ENCODE data around the gene BOC.

The BOC gene

GRCh38 chr3:113273011-113273410, 61.7 kb downstream of the BOC start:
- Histone ChIP-seq H3K4me3 (ENCODE audit: low read length) (no peak overlapping the region), H3K9me3 (ENCODE audit: control insufficient read depth, low read length) (no peaks in the 10 kb centered on the region), H3K4me1 (ENCODE audit: control insufficient read depth, insufficient read depth, low read length) (peaks cover 20% of the 10 kb centered on the region), H3K27me3 (replicated peaks; ENCODE audit: control insufficient read depth, insufficient read depth, low read length) (no peaks in the 10 kb centered on the region), H3K36me3 (ENCODE audit: control insufficient read depth, insufficient read depth, low read length, severe bottlenecking) (peaks cover 59% of the 10 kb centered on the region), H3K9ac (ENCODE audit: low read length) (no peak overlapping the region)
- no peak for DNase-seq (ENCODE audit: low read depth)

- H3K4me1 ChIP-seq (ENCODE audit: control insufficient read depth, insufficient read depth, low read length) = peaks cover 20% of the 10 kb centered on the region
- H3K4me3 ChIP-seq (ENCODE audit: low read length) = no peak overlapping the region
- no peak for DNase-seq (ENCODE audit: low read depth)
- H3K9ac ChIP-seq (ENCODE audit: low read length) = no peak overlapping the region
- no peaks in the 10 kb centered on the region for H3K9me3 ChIP-seq (ENCODE audit: control insufficient read depth, low read length)
- H3K27me3 ChIP-seq (replicated peaks; ENCODE audit: control insufficient read depth, insufficient read depth, low read length) = no peaks in the 10 kb centered on the region
- peaks cover 59% of the 10 kb centered on the region for H3K36me3 ChIP-seq (ENCODE audit: control insufficient read depth, insufficient read depth, low read length, severe bottlenecking)
These were observed 62.4 kb downstream of the BOC start for GRCh38 chr3:113273604-113274378.

GRCh38 chr3:113274425-113275257, 63.3 kb downstream of the BOC start:
- Histone ChIP-seq H3K9ac (ENCODE audit: low read length) (peak overlapping the region; percentile 4), H3K27me3 (replicated peaks; ENCODE audit: control insufficient read depth, insufficient read depth, low read length) (no peaks in the 10 kb centered on the region), H3K4me3 (ENCODE audit: low read length) (no peak overlapping the region), H3K4me1 (ENCODE audit: control insufficient read depth, insufficient read depth, low read length) (peaks cover 20% of the 10 kb centered on the region), H3K9me3 (ENCODE audit: control insufficient read depth, low read length) (no peaks in the 10 kb centered on the region), H3K36me3 (ENCODE audit: control insufficient read depth, insufficient read depth, low read length, severe bottlenecking) (peaks cover 63% of the 10 kb centered on the region)
- DNase-seq (ENCODE audit: low read depth) = no peak

- no peaks in the 10 kb centered on the region for H3K27me3 ChIP-seq (replicated peaks; ENCODE audit: control insufficient read depth, insufficient read depth, low read length)
- no peak overlapping the region for H3K4me3 ChIP-seq (ENCODE audit: low read length)
- peak overlapping the region; percentile 4 for H3K9ac ChIP-seq (ENCODE audit: low read length)
- H3K9me3 ChIP-seq (ENCODE audit: control insufficient read depth, low read length) = no peaks in the 10 kb centered on the region
- DNase-seq (ENCODE audit: low read depth) = no peak
- peaks cover 20% of the 10 kb centered on the region for H3K4me1 ChIP-seq (ENCODE audit: control insufficient read depth, insufficient read depth, low read length)
- H3K36me3 ChIP-seq (ENCODE audit: control insufficient read depth, insufficient read depth, low read length, severe bottlenecking) = peaks cover 68% of the 10 kb centered on the region
These were observed 63.9 kb downstream of the BOC start for GRCh38 chr3:113275258-113275556.

GRCh38 chr3:113275583-113275928, 64.2 kb downstream of the BOC start:
- peaks cover 69% of the 10 kb centered on the region for H3K36me3 ChIP-seq (ENCODE audit: control insufficient read depth, insufficient read depth, low read length, severe bottlenecking)
- H3K9ac ChIP-seq (ENCODE audit: low read length) = peak overlapping the region; percentile 83
- no peaks in the 10 kb centered on the region for H3K9me3 ChIP-seq (ENCODE audit: control insufficient read depth, low read length)
- peak overlapping the region; percentile 71 for H3K4me3 ChIP-seq (ENCODE audit: low read length)
- H3K27me3 ChIP-seq (replicated peaks; ENCODE audit: control insufficient read depth, insufficient read depth, low read length) = no peaks in the 10 kb centered on the region
- DNase-seq (ENCODE audit: low read depth) = no peak
- H3K4me1 ChIP-seq (ENCODE audit: control insufficient read depth, insufficient read depth, low read length) = peaks cover 20% of the 10 kb centered on the region

- Histone ChIP-seq H3K36me3 (ENCODE audit: control insufficient read depth, insufficient read depth, low read length, severe bottlenecking) (peaks cover 69% of the 10 kb centered on the region), H3K9me3 (ENCODE audit: control insufficient read depth, low read length) (no peaks in the 10 kb centered on the region), H3K4me1 (ENCODE audit: control insufficient read depth, insufficient read depth, low read length) (peaks cover 20% of the 10 kb centered on the region), H3K9ac (ENCODE audit: low read length) (peak overlapping the region; percentile 83), H3K4me3 (ENCODE audit: low read length) (peak overlapping the region; percentile 71), H3K27me3 (replicated peaks; ENCODE audit: control insufficient read depth, insufficient read depth, low read length) (no peaks in the 10 kb centered on the region)
- DNase-seq (ENCODE audit: low read depth) = peak; percentile 83
These were observed 64.8 kb downstream of the BOC start for GRCh38 chr3:113275929-113276750.

GRCh38 chr3:113276751-113277080, 65.4 kb downstream of the BOC start:
- H3K36me3 ChIP-seq (ENCODE audit: control insufficient read depth, insufficient read depth, low read length, severe bottlenecking) = peaks cover 69% of the 10 kb centered on the region
- H3K27me3 ChIP-seq (replicated peaks; ENCODE audit: control insufficient read depth, insufficient read depth, low read length) = no peaks in the 10 kb centered on the region
- peak overlapping the region; percentile 83 for H3K9ac ChIP-seq (ENCODE audit: low read length)
- no peaks in the 10 kb centered on the region for H3K9me3 ChIP-seq (ENCODE audit: control insufficient read depth, low read length)
- H3K4me1 ChIP-seq (ENCODE audit: control insufficient read depth, insufficient read depth, low read length) = peaks cover 20% of the 10 kb centered on the region
- H3K4me3 ChIP-seq (ENCODE audit: low read length) = peak overlapping the region; percentile 71
- DNase-seq (ENCODE audit: low read depth) = no peak

- DNase-seq (ENCODE audit: low read depth) = no peak
- H3K27me3 ChIP-seq (replicated peaks; ENCODE audit: control insufficient read depth, insufficient read depth, low read length) = no peaks in the 10 kb centered on the region
- no peak overlapping the region for H3K4me3 ChIP-seq (ENCODE audit: low read length)
- no peaks in the 10 kb centered on the region for H3K9me3 ChIP-seq (ENCODE audit: control insufficient read depth, low read length)
- peaks cover 69% of the 10 kb centered on the region for H3K36me3 ChIP-seq (ENCODE audit: control insufficient read depth, insufficient read depth, low read length, severe bottlenecking)
- H3K4me1 ChIP-seq (ENCODE audit: control insufficient read depth, insufficient read depth, low read length) = peaks cover 20% of the 10 kb centered on the region
- H3K9ac ChIP-seq (ENCODE audit: low read length) = no peak overlapping the region
These were observed 66.1 kb downstream of the BOC start for GRCh38 chr3:113277414-113277813.

GRCh38 chr3:113277941-113278598, 66.7 kb downstream of the BOC start:
- H3K36me3 ChIP-seq (ENCODE audit: control insufficient read depth, insufficient read depth, low read length, severe bottlenecking) = peaks cover 67% of the 10 kb centered on the region
- no peaks in the 10 kb centered on the region for H3K9me3 ChIP-seq (ENCODE audit: control insufficient read depth, low read length)
- H3K9ac ChIP-seq (ENCODE audit: low read length) = no peak overlapping the region
- no peaks in the 10 kb centered on the region for H3K27me3 ChIP-seq (replicated peaks; ENCODE audit: control insufficient read depth, insufficient read depth, low read length)
- H3K4me1 ChIP-seq (ENCODE audit: control insufficient read depth, insufficient read depth, low read length) = peaks cover 20% of the 10 kb centered on the region
- no peak overlapping the region for H3K4me3 ChIP-seq (ENCODE audit: low read length)
- DNase-seq (ENCODE audit: low read depth) = no peak

- DNase-seq (ENCODE audit: low read depth) = no peak
- Histone ChIP-seq H3K9me3 (ENCODE audit: control insufficient read depth, low read length) (no peaks in the 10 kb centered on the region), H3K27me3 (replicated peaks; ENCODE audit: control insufficient read depth, insufficient read depth, low read length) (no peaks in the 10 kb centered on the region), H3K36me3 (ENCODE audit: control insufficient read depth, insufficient read depth, low read length, severe bottlenecking) (peaks cover 67% of the 10 kb centered on the region), H3K9ac (ENCODE audit: low read length) (no peak overlapping the region), H3K4me3 (ENCODE audit: low read length) (no peak overlapping the region), H3K4me1 (ENCODE audit: control insufficient read depth, insufficient read depth, low read length) (peaks cover 20% of the 10 kb centered on the region)
These were observed 67.2 kb downstream of the BOC start for GRCh38 chr3:113278599-113278955.

- Histone ChIP-seq H3K9ac (ENCODE audit: low read length) (no peak overlapping the region), H3K27me3 (replicated peaks; ENCODE audit: control insufficient read depth, insufficient read depth, low read length) (no peaks in the 10 kb centered on the region), H3K9me3 (ENCODE audit: control insufficient read depth, low read length) (no peaks in the 10 kb centered on the region), H3K4me1 (ENCODE audit: control insufficient read depth, insufficient read depth, low read length) (peaks cover 20% of the 10 kb centered on the region), H3K4me3 (ENCODE audit: low read length) (no peak overlapping the region), H3K36me3 (ENCODE audit: control insufficient read depth, insufficient read depth, low read length, severe bottlenecking) (peaks cover 70% of the 10 kb centered on the region)
- DNase-seq (ENCODE audit: low read depth) = no peak
These were observed 68.3 kb downstream of the BOC start for GRCh38 chr3:113279686-113280085.
